Keratinocyte (primary cell): Measurements from ENCODE around the gene SLFNL1.

Source experiments
- EZH2 ChIP-seq: IDR thresholded peaks from one replicate; pipeline ENCODE4 v1.6.1; 2012; ENCODE audit warnings: inconsistent platforms, mild to moderate bottlenecking, low read length, moderate library complexity
- TF ChIP-seq, protein P1 (sequence below), 3 experiments: IDR thresholded peaks in 1 of 3; conservative IDR thresholded peaks in 1 of 3; optimal IDR thresholded peaks in 1 of 3; 2 replicates in 2 of 3; 3 replicates in 1 of 3; pipeline versions ENCODE3 to v1.5.1; 2011; ENCODE audit warnings: low read length in 3 of 3, mild to moderate bottlenecking in 3 of 3, moderate library complexity in 2 of 3, control low read depth in 1 of 3, inconsistent platforms in 1 of 3; ENCODE audit not compliant: insufficient read depth in 2 of 3; ENCODE audit errors: extremely low read depth in 1 of 3

DNA sequence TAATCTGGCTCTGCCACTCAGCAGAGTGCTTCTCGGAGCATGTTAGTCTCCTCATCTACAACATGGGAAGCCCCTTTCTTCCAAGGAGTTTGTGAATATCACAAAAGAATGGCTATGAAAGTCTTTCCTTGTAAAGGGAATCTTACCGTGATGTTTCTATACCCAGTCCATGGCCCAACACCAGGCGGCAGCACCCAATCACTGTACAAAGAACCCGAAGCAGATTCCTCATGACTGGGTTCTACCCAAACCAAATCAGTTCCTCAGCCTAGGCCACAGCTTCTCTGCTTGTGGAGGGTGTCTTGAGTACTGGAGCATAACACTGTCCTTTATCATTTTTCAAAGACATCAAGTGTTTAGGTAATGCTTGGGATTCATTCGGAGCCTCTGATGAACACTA lies 16.6 kb upstream of the SLFNL1 start:
- TF ChIP-seq, protein P1, sequence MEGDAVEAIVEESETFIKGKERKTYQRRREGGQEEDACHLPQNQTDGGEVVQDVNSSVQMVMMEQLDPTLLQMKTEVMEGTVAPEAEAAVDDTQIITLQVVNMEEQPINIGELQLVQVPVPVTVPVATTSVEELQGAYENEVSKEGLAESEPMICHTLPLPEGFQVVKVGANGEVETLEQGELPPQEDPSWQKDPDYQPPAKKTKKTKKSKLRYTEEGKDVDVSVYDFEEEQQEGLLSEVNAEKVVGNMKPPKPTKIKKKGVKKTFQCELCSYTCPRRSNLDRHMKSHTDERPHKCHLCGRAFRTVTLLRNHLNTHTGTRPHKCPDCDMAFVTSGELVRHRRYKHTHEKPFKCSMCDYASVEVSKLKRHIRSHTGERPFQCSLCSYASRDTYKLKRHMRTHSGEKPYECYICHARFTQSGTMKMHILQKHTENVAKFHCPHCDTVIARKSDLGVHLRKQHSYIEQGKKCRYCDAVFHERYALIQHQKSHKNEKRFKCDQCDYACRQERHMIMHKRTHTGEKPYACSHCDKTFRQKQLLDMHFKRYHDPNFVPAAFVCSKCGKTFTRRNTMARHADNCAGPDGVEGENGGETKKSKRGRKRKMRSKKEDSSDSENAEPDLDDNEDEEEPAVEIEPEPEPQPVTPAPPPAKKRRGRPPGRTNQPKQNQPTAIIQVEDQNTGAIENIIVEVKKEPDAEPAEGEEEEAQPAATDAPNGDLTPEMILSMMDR (optimal IDR thresholded peaks at IDR 0.05 in 1 of 3, IDR thresholded peaks at IDR 0.05 in 1 of 3, conservative IDR thresholded peaks at IDR 0.05 in 1 of 3; ENCODE audit: extremely low read depth in 1 of 3, insufficient read depth in 2 of 3, low read length in 3 of 3) = peak in 2 of 3 experiments; percentile 17 to 27
- TF ChIP-seq EZH2 = no peak
